Stimulated activated CD4-positive, alpha-beta T cell treated with anti-CD3 and anti-CD28 coated beads, Interleukin-4, amount 100 ng/mL, for 24 hours (primary cell): ENCODE results near the gene MRPL58.
A peak's percentile ranks its signal among the peaks of the same experiment; 100 is the strongest.

Source experiments
- DNase-seq: peaks from one replicate; pipeline ENCODE4 v3.0.0-alpha.2; 2020

Gene MRPL58

DNA sequence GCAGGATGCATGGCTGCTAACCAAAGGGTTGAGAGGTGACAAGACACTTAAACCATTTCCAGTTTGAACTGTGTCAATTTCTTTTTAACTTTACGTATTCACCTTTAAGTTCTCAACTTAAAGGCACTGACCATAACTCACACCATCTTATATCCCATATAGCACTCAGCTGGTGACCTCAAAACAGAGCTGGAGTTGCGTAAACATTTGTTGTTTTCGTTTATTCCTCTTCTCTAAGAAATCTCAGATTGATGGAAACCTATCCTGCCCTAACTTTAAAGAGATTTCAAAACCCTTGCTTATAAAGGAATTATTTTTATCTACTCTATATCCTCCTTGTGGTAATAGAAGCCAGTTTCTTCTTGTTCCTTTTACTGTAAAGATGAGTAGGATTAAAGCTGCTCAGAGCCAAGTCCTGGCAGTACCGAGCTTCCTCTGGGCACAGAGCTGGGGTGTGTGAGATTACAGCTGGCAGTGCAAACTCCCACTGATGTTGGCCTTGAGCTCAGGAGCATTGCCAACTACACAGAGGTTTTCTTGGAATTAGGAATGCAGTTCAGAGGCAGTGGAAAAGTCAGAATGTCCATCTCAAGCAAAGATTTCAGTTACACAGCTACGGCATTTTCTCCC, 35.9 kb downstream of the MRPL58 start:
- DNase-seq, result no peak

DNA sequence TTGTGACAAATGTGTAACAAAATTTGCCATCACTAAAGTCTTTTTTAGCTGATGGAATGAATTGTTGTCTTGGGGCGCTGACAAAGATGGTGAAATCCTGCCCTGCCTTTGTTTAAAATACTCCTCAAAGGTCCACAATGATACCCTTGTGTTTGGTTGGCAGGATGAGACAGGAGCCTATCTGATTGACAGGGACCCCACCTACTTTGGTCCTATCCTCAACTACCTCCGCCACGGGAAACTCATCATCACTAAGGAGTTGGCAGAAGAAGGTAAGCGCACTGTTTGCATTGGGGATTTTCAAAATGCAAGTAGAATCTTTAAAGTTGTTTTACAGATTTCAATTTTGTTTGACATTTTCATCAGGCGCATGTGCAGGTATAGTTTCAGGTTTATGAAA, 36.6 kb downstream of the MRPL58 start:
- DNase-seq, result no peak

DNA sequence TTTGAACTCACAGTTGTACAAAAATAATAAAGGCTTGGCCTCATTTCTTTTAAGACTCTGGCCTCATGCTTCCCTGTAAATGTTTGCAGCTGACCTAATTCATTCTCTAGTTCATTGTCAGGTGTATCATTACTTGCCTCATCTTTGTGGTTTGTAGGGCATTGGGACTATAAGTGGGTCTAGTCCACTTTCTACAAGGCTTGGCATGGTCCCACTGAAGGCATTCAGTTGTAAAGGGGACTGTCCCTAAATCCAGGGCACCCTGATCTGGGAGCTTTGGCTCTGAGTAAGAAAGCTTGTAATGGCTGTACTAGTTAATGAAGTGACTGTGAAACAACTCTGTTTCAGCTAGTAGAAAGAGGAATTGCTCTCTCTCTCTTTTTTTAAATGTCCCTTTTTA, 37.2 kb downstream of the MRPL58 start:
- no peak for DNase-seq

DNA sequence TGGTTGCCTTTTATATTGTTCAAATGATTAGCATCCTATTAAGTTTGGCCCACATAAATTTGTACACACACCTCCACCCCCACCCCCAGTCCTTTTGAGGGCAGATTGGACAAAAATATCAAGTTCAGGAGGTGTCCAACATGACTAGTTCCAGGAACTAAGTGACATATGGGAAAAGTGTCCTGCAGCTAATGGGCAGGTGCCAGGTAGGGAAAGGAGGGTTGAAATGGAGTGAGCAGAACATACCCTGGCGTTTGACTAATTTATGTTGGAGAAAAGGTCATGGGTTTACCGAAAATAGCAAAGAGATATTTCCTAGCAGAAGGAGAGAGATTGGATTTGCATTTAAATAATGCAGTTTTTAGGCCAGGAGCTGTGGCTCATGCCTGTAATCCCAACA, 39.5 kb downstream of the MRPL58 start:
- no peak for DNase-seq

DNA sequence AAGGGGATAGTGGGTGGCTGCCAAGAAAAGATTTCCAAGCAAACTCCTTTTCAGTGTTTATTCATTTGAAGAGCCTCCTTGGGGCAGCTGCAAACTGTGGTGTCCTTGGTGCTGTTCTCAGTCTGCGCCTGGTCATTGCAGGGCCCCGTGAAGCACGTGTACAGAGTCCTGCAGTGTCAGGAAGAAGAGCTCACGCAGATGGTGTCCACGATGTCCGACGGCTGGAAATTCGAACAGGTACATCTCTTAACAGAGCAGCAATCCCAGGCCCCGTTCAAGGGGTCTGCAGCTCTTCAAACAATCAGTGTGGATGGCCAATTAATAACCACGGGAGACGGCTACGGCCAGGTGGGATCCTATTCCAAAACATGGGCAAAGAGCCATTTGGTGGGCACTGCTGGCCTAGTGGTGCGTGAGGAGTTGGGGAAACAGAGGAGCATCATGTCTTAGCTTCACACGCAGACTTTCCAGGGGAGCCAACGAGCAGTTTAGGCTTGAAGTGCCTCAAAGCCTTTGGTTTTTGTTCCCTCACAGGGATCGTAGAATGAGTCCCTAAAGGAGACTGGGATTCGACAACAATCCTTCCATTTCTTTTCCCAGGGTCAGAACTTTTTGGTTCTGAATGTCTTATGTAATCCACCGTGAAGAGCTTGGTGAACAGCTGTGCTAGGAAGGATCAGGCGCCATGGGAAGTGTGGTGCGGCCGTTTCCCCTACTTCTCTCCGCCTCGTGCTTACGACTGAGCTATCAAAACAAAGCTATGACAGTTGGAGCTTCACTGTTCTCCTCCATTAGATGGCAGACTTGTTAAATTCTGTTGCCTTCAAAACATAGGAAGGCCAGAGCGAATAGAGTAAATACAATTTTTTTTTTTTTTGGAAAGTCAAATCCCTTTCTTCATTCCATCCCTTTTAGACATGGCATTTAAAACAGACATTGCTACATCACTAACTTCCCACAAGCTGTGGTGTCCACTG, 47.2 kb downstream of the MRPL58 start:
- no peak for DNase-seq

DNA sequence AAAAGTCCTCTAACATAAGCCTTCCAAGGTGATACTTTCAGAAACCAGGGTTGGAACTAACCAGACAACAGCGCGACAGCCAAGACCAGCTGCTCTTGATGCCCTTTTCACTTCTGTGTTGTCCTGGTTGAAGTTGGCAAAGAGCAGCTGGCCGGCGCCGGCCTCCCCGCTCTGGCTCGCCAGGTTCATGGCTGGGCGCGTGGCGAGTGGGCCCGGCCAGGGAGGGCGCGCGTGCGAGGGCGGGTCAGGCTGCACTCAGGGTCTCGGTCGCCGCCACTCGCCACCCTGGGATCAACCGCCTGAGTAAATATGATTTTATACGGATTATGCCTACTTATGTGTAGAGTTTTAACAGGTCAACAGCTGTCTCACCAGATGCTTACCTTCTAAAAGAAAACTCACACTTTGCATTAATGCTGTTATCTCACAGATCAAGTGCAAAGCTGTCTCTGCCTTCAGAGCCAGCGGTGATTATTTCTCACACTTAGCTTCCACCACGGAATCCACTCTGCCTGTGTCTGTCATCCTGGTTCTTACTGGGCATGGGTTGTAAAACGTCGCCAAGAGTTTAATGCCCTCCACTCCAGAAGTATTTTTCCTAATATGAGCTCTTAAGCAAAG, 48.1 kb downstream of the MRPL58 start:
- DNase-seq, result no peak

DNA sequence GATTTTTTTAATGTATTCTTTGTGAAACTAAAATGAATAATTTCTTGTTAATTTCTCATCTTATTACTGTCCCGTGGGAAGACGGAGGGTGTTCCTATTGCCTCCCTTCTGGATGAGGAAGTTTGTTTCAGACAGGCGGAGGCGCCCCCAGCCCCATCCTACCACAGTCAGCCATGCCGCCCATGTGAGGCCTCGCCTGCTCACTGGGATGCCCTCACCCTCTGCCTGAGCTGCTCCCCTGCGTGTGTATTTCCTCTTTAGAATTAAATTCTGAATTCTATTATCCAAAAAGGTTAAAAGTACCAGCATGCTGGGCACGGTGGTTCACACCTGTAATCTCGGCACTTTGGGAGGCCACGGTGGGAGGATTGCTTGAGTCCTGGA, 48.6 kb downstream of the MRPL58 start:
- no peak for DNase-seq

DNA sequence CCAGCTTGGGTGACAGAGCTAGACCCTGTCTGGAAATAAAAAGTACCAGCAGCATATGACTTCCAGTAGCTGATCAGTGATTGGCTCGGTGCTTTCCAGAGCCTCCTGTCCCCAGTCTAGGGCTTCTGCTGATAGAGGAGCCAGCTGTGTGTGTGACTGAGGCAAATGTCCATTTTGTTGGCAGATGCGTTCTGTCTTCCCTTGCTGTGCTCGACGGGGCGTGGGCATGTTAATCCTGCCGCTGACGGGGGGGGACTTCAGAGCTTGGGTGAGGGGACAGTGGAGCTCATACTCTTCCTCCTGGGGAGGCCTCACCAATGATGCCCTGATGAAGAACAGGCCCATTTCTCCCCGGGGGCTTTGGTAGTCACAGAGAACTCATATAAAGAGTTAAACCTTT, 49.1 kb downstream of the MRPL58 start:
- DNase-seq, result no peak

DNA sequence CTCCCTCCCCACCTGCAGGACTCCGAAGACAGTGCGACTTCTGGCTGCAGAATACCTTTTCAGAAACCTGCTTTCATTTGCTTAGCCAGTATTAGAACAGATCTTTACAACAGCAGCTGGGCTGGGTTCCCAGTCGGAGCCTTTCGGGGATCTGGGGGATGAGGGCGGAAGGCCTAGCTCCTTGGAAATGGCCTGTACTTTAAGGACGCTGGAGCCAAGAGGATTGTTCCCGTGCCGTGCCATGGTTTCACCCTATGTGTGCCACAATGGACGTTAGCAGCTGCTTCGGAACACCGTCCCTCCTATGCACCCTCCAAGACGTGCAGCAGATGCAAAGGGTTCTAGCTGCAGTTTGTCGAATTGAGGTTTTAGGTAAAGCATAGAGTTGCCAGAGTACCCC, 50.7 kb downstream of the MRPL58 start:
- DNase-seq, result no peak

DNA sequence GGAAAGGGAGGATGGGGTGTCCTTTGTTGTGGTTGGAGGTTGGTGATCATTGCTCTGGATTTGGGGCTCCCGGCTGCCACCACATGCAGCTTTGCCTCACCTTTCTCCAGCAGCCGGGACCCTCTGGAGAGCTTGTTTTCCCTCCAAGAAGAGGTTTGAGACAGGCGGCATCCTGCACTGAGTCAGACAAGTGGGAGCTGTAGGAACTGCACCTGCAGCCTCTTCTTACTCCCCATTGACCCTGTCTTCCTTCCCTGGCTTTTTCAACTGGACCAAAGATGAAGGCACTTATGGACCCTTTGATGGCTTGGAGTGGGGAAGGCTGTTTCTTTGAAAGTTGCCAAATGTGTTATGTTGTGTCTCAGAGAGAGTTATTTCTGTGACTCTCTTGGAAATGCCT, 51.2 kb downstream of the MRPL58 start:
- DNase-seq, result no peak

DNA sequence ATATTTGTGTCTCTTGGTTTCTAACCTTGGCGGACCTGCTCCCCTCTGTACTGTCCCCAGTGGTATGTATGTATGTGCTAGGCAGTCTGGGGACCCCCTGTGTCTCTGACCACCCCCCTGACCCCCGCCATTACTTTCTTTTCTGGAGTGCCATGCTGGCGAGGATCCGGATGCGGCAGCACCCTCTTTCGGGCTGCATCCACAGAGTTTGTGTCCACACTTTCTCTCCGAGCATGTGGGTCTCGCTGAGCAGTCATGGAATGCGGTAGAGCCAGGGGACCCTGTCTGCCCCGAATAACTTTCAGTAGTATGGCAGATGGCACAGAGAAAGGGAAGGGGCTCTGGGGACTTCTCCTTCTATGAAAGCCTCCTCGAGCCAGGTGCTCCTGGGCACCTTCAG, 51.6 kb downstream of the MRPL58 start:
- DNase-seq, result no peak

DNA sequence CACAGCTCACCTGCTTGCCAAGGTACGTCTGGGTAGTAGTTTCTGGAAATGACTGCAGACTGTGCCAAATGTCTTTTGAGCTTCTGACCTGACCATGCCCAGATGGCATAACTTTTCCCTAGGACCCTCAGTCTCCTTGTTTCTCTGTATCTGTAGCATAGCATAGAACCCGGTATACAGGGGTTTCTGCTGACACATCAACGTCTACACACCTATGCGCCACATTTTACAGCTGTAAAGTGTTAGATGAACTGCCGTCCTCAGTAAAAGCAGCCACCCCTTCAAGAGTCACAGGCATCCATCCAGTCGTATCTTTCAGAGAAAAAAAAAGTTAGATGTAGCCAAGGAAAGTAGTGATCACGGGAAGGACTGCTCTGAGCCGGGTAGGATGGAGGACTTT, 52.0 kb downstream of the MRPL58 start:
- DNase-seq, result no peak

DNA sequence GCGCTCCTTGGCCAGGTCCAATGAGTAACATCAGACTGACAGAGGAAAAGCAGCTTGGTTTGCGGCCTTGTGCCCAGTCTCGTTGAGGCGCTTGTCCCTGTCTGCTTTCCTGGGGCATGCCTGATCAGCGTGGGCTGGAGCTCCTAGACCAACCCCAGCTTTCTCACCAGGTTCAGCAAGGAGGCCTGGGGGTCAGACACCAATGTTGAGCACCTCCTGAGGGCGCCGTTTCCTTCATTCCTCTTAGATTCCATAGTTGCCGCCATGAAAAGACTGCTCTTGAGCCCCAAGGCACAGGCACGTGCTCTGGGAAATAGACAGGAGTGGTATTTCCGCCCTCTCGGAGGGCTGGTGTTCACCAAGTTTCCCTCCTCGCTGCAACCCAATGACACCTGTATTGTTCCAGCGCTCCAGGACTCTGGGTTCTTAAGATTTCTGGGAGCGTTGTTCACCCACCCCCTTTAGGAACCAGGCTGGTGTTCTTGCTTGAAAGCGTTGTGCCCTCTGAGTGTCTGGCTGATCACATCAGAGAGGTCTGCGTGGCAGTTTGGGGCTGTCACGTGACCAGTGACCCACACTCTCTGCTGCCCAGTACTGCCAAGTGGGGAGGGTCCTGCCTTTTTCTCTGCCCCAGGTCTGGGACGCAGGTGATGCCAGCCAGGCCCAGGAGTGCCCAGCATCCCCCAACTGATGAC, 52.5 kb downstream of the MRPL58 start:
- no peak for DNase-seq

DNA sequence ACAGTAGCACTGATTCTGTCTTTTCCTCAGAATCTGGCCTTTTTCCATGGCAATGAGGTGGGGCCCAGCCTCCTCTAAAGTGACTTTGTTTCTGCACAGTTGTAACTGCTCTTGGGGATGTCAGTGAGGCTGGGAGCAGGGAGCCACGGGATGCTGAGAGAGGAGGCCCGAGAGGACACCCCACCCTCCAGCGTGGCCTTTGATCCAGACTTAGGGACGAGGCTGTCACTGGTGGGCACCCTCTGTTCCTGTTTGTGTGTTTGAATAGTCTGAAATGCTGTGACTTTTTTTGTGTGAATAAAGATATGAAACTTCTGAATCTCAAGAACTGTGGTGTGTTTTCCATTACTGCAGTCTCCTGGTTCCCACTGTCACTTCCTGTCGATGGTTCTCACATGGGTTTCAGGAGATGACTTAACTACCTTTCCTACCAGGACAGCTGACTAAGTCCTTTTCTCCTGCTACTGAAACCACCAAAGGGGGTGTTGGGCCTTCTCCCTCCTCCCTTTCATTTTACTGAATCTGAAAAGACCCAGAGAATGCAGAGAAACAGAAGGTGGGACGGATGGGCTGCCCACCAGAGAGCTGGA, 53.2 kb downstream of the MRPL58 start:
- peak; percentile 17 for DNase-seq

DNA sequence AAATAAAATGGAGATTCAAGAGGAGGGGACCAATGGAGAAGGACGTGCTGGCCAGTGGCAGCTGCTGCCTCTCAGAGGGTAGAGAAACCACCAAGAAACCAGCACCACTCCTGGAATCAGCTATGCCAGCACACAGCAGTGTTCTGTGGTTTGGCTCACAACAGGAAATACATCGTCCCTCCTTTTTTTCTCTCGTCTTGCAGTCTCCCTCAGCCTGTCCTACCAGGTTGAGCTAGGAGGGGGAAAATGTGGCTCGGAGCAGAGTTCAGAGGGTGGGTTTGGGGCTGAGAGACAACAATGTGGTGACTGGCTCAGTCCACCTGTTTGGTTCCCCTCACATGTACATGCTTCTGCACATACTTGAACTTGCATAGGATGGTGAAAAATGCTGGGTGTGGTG, 55.4 kb downstream of the MRPL58 start:
- no peak for DNase-seq

DNA sequence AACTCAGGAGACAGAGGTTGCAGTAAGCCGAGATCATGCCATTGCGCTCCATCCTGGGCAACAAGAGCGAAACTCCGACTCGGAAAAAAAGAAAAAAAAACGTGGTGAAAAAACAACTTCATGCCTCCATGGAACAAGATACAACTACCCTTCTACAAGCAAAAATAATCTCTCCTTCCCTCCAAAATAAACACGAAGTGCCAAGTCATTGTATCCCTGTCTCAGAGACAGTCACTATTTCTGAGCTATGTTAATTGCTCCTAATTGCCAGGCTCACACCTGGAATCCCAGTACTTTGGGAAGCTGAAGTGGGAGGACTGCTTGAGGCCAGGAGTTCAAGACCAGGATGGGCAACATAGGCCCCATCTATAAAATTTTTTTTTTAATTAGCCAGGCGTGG, 56.3 kb downstream of the MRPL58 start:
- no peak for DNase-seq

DNA sequence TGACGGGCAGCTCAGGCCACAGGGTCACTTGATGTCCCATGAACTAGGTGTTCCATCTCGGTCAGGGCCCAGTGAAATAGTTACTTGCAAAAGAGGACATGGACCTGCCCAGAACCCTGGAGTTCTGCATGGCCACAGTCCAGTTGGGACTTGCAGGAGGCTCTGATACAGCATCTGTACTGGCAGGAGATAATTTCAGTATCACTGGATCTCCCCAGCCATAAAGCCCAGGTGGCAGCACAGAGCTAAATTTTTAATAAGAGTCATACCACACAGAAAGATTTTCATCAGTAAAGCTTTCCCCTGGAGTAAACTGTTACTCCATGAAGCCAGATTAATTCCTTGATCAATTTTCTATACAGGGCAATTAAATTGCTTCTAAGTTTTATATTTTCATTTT, 57.3 kb downstream of the MRPL58 start:
- no peak for DNase-seq
